GM06990 (cell line): ENCODE measurements around the gene DENND1A.
A peak's percentile ranks its signal among the peaks of the same experiment; 100 is the strongest.

Experiments used
- DNase-seq: peaks from one replicate; pipeline ENCODE4 v3.0.0-alpha.2; 2011; ENCODE audit not compliant: insufficient read length; ENCODE audit errors: extremely low read depth
- H3K27me3 ChIP-seq: replicated peaks from 2 replicates; pipeline ENCODE4 v1.6.0; 2011; ENCODE audit warnings: low read length; ENCODE audit not compliant: control insufficient read depth, insufficient read depth
- H3K36me3 ChIP-seq: 2 replicates; pipeline ENCODE4 v1.5.1; 2011; ENCODE audit warnings: low read length; ENCODE audit not compliant: control insufficient read depth, insufficient read depth
- H3K4me3 ChIP-seq: replicated peaks from 2 replicates; pipeline ENCODE4 v1.5.1; 2011; ENCODE audit warnings: low read depth, mild to moderate bottlenecking, control low read depth, low read length
- TF ChIP-seq, protein P1 (sequence below): IDR thresholded peaks from 2 replicates; pipeline ENCODE4 v1.5.1; 2011; ENCODE audit warnings: low read length, control low read depth, mild to moderate bottlenecking, inconsistent platforms; ENCODE audit not compliant: insufficient read depth, poor library complexity, severe bottlenecking

DENND1A gene

DNA sequence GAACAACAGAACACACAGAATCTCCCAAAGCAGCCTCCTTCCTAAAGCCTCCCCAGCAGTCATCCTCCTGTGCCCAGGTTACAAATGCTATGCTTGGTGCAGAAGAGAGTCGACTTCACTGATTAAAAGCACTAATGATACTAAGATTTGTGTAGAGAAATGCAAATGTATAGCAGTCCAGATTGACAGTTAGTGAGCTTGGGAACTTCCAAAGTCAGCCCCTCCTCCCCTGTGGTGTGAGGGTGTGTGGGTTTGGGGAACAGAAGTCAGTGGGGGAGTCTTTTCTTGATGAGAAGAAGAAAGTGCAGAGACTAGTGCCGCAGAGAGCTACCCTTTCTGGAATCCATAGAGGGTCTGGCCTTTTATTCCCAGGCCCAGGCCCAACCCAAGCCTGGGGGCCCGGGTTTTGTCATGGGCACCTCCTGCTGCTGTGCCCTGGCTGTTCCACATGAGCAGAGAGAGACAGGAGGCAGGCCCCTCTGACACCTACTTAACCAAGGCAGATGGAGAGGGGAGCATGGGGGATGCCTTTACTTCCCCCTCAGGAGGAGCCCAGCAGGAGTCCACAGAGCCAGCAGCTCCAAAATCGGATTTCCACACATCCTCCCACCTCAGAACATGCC is 173.3 kb downstream of the DENND1A start:
- DNase-seq = peak; percentile 26
- Histone ChIP-seq H3K36me3 (peaks cover 3% of the 10 kb centered on the region; the same call in 1 of the 2 replicates), H3K4me3 (no peak overlapping the region), H3K27me3 (no peaks in the 10 kb centered on the region)
- TF ChIP-seq, protein P1, sequence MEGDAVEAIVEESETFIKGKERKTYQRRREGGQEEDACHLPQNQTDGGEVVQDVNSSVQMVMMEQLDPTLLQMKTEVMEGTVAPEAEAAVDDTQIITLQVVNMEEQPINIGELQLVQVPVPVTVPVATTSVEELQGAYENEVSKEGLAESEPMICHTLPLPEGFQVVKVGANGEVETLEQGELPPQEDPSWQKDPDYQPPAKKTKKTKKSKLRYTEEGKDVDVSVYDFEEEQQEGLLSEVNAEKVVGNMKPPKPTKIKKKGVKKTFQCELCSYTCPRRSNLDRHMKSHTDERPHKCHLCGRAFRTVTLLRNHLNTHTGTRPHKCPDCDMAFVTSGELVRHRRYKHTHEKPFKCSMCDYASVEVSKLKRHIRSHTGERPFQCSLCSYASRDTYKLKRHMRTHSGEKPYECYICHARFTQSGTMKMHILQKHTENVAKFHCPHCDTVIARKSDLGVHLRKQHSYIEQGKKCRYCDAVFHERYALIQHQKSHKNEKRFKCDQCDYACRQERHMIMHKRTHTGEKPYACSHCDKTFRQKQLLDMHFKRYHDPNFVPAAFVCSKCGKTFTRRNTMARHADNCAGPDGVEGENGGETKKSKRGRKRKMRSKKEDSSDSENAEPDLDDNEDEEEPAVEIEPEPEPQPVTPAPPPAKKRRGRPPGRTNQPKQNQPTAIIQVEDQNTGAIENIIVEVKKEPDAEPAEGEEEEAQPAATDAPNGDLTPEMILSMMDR = no peak

DNA sequence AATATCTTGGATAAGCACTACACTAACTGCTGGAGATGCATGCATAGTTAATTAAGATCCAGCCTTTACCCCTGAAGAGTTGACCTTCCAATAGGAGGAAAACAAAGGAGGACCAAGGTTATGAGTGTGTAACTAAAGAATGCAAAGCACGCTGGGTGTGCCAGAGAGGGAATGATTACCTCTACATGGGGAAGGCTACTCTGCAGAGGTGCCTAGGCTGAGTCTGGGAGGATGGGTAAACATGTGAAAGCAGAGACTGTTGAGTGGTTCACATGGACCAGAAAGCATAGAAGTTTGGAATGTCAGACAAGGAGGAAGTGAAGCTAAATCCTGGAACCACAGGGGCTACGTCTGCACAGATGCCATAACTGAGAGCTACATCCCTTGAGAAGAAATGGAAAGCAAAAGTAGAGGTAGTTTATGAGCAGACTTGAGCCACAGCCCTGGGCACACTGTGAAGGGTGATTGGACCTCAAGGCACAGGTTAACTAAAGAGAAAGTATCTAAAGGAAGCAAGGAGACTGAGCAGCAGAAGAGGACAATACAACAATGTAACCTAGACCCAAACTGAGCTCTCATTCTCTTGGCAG is 176.2 kb downstream of the DENND1A start:
- TF ChIP-seq, protein P1 = no peak
- H3K36me3 ChIP-seq = peaks cover 3% of the 10 kb centered on the region; the same call in 1 of the 2 replicates
- no peaks in the 10 kb centered on the region for H3K27me3 ChIP-seq
- DNase-seq = no peak
- no peak overlapping the region for H3K4me3 ChIP-seq

DNA sequence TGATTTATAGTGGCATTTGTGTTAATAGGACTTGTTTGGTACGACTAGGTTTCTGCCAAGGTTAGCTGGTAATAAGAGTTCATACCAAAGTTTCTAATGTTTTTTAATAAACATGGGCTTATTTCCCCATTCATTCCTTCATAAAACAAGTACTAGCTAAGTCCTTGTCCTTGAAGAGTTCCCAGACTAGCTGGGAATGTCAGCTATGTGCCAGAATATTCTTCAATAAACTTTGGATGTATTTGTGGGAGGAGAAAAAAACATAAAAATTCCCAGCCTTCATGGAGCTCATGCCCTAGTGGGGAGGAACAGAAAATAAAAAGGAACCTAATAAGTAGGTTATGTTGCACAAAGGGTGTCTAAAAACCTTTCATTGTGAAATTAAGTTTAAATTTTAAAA is 176.9 kb downstream of the DENND1A start:
- Histone ChIP-seq H3K4me3 (no peak overlapping the region), H3K27me3 (no peaks in the 10 kb centered on the region), H3K36me3 (peaks cover 3% of the 10 kb centered on the region; the same call in 1 of the 2 replicates)
- TF ChIP-seq, protein P1 = no peak
- DNase-seq = no peak

DNA sequence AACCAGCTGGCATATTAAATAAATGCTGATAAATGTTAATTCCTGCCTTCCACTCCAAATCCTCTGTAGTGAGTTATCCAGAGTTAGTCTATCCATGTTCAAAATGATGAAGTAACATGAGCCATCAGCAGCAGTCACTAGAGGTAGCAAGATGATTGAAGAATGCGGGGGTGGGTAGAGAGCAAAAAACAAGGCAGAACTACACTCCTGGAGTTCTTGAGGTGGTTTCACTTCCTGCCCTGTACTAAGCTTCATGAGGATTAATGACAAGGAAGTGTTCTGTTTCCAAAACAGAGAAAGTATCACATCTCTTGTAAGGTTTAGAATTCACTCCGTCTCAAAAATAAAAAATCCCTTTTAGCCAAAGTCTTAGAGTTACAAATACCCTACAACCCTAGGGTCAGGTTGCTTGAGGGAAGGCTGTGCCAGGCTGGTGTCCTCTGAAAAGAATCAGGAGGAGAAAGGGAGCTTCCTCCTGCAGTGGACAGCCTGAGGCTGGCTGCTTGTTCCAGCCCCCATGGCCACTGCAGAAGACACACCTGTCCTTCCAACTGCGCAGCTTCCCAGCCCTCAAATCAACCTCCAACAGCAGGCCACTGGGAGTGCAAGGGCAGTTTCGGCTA is 180.2 kb downstream of the DENND1A start:
- DNase-seq = peak; percentile 43
- H3K27me3 ChIP-seq = no peaks in the 10 kb centered on the region
- TF ChIP-seq, protein P1 = no peak
- H3K36me3 ChIP-seq = no peaks in the 10 kb centered on the region
- no peak overlapping the region for H3K4me3 ChIP-seq

DNA sequence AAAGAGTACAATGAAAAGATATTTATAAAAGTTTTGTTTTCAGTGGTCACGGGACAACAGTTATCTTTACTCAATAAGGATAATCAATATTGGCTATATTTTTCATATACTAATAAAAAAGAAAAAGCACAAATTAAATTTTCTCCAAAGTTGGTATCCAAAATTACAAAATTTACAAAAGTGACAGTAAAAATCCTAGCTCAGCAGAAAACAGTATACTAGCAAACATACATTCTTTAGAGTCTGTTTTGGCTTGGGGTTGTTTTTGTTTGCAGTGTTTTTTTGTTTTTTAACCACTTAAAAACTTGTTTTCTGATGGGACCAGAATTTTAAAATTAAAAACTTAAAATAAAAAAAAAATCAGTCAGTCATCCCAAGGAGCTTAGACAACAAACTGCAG is 183.2 kb downstream of the DENND1A start:
- no peak for DNase-seq
- Histone ChIP-seq H3K36me3 (no peaks in the 10 kb centered on the region), H3K4me3 (no peak overlapping the region), H3K27me3 (no peaks in the 10 kb centered on the region)
- TF ChIP-seq, protein P1 = no peak
